ENCODE measurements around the gene ZNF792.
"Not testable (repeated sequence)": the region's sequence is repeated elsewhere in the genome, so short reads cannot be mapped to it uniquely, and the experiment has no call there.

The ZNF792 gene

DNA sequence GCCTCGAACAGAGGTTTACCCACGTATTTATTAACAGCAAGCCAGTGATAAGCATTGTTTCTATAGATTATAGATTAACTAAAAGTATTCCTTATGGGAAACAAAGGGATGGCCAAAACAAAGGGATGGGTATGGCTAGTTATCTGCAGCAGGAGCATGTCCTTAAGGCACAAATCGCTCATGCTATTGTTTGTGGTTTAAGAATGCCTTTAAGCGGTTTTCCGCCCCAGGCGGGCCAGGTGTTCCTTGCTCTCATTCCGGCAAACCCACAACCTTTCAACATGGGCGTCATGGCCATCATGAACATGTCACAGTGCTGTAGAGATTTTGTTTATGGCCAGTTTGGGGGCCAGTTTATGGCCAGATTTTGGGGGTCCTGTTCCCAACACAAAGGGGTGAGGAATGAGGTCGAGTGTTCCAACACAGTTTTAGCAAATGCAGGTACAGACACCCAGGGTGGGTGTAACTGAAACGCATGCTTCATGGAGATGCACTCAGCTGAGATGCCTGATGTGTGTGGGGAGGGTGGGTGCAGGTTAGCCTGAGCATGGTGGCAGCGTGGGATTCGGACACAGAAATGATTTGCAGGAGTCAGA, 6.3 kb upstream of the ZNF792 start:
- not testable (repeated sequence) for DNase-seq

- no peak for DNase-seq
These were observed 5.7 kb upstream of the ZNF792 start for GRCh38 chr19:34969721-34970120.

- DNase-seq: no peak
These were observed 3.5 kb upstream of the ZNF792 start for GRCh38 chr19:34967551-34967950.

GRCh38 chr19:34965505-34965904, 1.5 kb upstream of the ZNF792 start:
- DNase-seq: not testable (repeated sequence)

- DNase-seq: no peak
These were observed 569 bp upstream of the ZNF792 start for GRCh38 chr19:34964598-34964997.

GRCh38 chr19:34962687-34963572, 1.1 kb downstream of the ZNF792 start:
- no peak for DNase-seq

- no peak for DNase-seq
These were observed 2.0 kb downstream of the ZNF792 start for GRCh38 chr19:34961775-34962686.

DNA sequence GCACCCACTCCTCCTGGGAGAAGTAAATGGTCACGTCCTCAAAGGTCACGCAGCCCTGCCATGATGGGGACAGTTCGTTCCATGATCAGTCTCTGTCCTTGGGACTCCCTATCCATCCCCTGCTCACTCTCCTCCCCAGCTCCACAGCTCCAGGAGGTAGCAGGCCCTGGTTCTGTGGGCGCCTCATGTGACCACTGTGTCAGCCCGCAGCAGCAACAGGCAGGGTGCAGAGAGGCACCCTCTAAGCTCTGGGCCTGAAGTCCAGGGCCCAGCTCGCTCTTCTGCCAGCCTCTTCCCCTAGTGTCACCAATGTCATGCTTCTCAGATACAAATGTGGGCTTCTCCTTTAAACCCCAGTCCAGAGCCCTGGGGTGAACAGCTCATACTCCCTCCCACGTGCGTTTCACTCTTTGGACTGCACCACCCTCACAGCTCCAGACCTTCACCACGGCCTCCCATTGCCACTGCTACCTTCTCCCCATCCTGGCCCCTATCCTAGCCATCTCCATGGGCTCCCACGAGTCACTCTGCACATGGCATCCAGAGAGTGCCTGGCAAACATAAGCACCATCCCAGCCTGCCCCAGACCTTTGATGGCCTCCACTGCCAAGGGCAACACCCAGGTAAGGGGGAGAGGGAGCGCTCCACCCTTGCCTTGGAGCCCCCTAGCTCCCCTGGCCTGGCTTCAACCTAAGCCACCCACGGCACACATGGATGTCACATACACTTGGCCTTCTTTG, 2.9 kb downstream of the ZNF792 start:
- DNase-seq: no peak

GRCh38 chr19:34960103-34960805, 3.8 kb downstream of the ZNF792 start:
- DNase-seq: no peak

- DNase-seq: no peak
These were observed 5.0 kb downstream of the ZNF792 start for GRCh38 chr19:34959021-34959420.

- DNase-seq: no peak
These were observed 5.9 kb downstream of the ZNF792 start for GRCh38 chr19:34957830-34958751.

DNA sequence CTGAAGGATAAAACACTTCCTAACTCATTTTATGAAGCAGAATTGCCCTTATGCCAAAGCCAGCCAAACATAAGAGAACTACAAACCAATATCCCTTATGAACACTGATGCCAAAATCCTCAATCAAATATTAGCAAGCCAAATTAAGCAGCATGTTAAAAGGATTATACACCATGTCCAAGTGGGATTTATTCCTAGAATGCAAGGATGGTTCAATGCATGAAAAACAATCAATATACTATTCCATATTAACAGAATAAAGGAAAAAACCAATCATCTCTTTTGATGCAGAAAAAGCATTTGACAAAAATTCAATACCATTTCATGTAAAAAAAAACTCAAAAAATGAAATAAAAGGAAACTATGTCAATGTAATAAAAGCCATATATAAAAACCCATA, 10.9 kb downstream of the ZNF792 start:
- DNase-seq: no peak

- no peak for DNase-seq
These were observed 20.0 kb downstream of the ZNF792 start for GRCh38 chr19:34943861-34944573.

- no peak for DNase-seq
These were observed 25.1 kb downstream of the ZNF792 start for GRCh38 chr19:34938886-34939285.

- DNase-seq: no peak
These were observed 27.8 kb downstream of the ZNF792 start for GRCh38 chr19:34936184-34936583.

GRCh38 chr19:34932494-34932893, 31.5 kb downstream of the ZNF792 start:
- no peak for DNase-seq

GRCh38 chr19:34926685-34927375, 37.2 kb downstream of the ZNF792 start, which contains the start of gene ZNF30:
TSS of gene ZNF30 (plus strand) at chr19:34926903. CDS start at chr19:34929948, 3,045 bp downstream.
- no peak for DNase-seq

GRCh38 chr19:34926361-34926684, 37.7 kb downstream of the ZNF792 start:
- DNase-seq: no peak

DNA sequence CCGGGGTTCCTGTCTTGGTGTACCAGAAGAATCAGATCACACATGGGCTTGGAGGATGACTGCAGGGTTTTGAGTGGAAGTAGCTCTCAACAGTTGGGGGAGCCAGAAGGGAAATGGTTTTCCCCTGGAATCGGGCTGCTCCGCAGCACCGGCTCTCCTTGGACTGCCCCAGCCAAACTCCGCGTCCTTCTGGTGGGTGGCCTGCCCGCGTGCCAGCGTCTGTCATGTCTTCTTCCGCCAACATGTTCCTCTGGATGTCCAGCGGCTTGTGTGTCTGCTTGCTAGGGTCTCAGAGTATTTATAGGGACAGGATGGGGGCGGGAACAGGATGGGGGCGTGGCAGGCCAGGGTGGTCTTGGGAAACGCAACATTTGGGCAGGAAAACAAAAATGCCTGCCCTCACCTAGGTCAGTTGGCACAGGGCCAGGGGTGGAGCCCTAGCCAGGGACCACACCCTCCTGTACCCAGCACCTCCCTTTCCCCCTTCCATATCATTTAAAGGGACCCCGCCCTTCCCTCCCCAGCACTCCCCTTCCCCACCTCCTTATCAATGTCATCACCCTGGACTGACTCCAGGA, 38.7 kb downstream of the ZNF792 start:
- DNase-seq: no peak
